HepG2 (cell line): Measurements from ENCODE around the gene KCNB1. TPM values are rescaled to one million over a fixed set of nuclear protein-coding genes. Genes with fewer than 3 reads are reported as not detected.

ENCODE experiments used
- ATAC-seq: fragments of 200-7000 bp; cut with Tn5 transposase; 3 replicates; pipeline ENCODE4 v1.9.1; 2020; ENCODE audit warnings: mild to moderate bottlenecking, moderate library complexity
- BruUV-seq: library from RNA; stranded (reverse); fragments of 400-500 nt; replicated peaks from 2 replicates; lab custom pipeline; 2021; lab: Mats Ljungman, UMichigan
- CTCF ChIA-PET: fragments of 300-600 bp; formaldehyde crosslinking; extraction: SDS; loops from one replicate; lab custom pipeline; 2021; ENCODE audit warnings: low total read pairs, inconsistent platforms, low intra/inter-chr PET ratio; lab: Yijun Ruan, JAX
- POLR2A ChIA-PET: fragments of 350-600 bp; sonication (Branson Sonifier 250); formaldehyde crosslinking; loops from one replicate; lab custom pipeline; 2020; ENCODE audit warnings: antibody characterized with exemption, inconsistent platforms; lab: Yijun Ruan, JAX
- DNase-seq: peaks from one replicate; pipeline ENCODE4 v3.0.0-alpha.2; 2015; ENCODE audit warnings: low spot score
- FAIRE-seq: peaks from 3 replicates; lab custom pipeline; 2011; peaks lifted over from hg19 to GRCh38; lab: Jason Lieb, UNC
- H2AFZ ChIP-seq: one replicate; pipeline ENCODE4 v1.6.1; 2011; ENCODE audit warnings: low read length, inconsistent platforms
- H3K27ac ChIP-seq: fragments of 300-600 bp; 3 replicates; pipeline ENCODE4 v1.8.0; 2011; ENCODE audit warnings: mixed run types, mild to moderate bottlenecking, mixed read lengths, low read length, inconsistent platforms; ENCODE audit not compliant: insufficient read depth; ENCODE audit errors: extremely low read length
- H3K27me3 ChIP-seq, 2 experiments: fragments of 200-600 bp in 1 of 2; 2 replicates in 1 of 2; 3 replicates in 1 of 2; pipeline versions ENCODE4 v1.6.0 to v1.8.0; 2011; ENCODE audit warnings: low read length in 2 of 2, mild to moderate bottlenecking in 2 of 2, moderate library complexity in 2 of 2, inconsistent platforms in 1 of 2; ENCODE audit not compliant: insufficient read depth in 2 of 2, control insufficient read depth in 1 of 2
- H3K36me3 ChIP-seq, 2 experiments: fragments of 200-600 bp in 1 of 2; replicated peaks in 1 of 2; 2 replicates in 1 of 2; 3 replicates in 1 of 2; pipeline versions ENCODE4 v1.5.1 to v1.8.0; 2011; ENCODE audit warnings: low read length in 2 of 2, inconsistent platforms in 1 of 2; ENCODE audit not compliant: insufficient read depth in 2 of 2, control insufficient read depth in 1 of 2
- H3K4me1 ChIP-seq: 2 replicates; pipeline ENCODE4 v1.5.1; 2012; ENCODE audit warnings: low read length, inconsistent platforms; ENCODE audit not compliant: insufficient read depth
- H3K4me2 ChIP-seq: 2 replicates; pipeline ENCODE4 v1.6.0; 2011; ENCODE audit warnings: low read depth, low read length, inconsistent platforms
- H3K4me3 ChIP-seq, 3 experiments: fragments of 200-600 bp in 1 of 3; sonication (generic), shearing (Covaris generic) in 1 of 3; replicated peaks in 1 of 3; 2 replicates each; pipeline ENCODE4 v1.5.1; 2011 to 2016; ENCODE audit warnings: low read length in 3 of 3, inconsistent platforms in 2 of 3, low read depth in 2 of 3, mild to moderate bottlenecking in 2 of 3, control low read depth in 1 of 3, mixed read lengths in 1 of 3; ENCODE audit not compliant: insufficient read depth in 1 of 3
- H3K79me2 ChIP-seq: one replicate; pipeline ENCODE4 v1.6.1; 2011; ENCODE audit warnings: low read length, inconsistent platforms; ENCODE audit not compliant: insufficient read depth
- H3K9ac ChIP-seq: 2 replicates; pipeline ENCODE4 v1.6.0; 2011; ENCODE audit warnings: mild to moderate bottlenecking, low read depth, low read length, inconsistent platforms; ENCODE audit not compliant: insufficient read depth
- H3K9me3 ChIP-seq: 2 replicates; pipeline ENCODE4 v1.5.1; 2012; ENCODE audit warnings: mild to moderate bottlenecking, low read length
- H4K20me1 ChIP-seq: 2 replicates; pipeline ENCODE4 v1.6.0; 2011; ENCODE audit warnings: inconsistent platforms, mild to moderate bottlenecking, low read length, moderate library complexity; ENCODE audit not compliant: insufficient read depth
- BATF2 ChIP-seq: sonication (generic); formaldehyde crosslinking; IDR thresholded peaks from 2 replicates; pipeline ENCODE4 v1.8.0; 2022; ENCODE audit warnings: mild to moderate bottlenecking, missing genetic modification reagents, moderate library complexity
- BRD4 ChIP-seq: sonication (generic); formaldehyde crosslinking; IDR thresholded peaks from 2 replicates; pipeline ENCODE4 v1.4.0; 2020; ENCODE audit warnings: missing genetic modification reagents
- MLXIP ChIP-seq: sonication (generic); formaldehyde crosslinking; IDR thresholded peaks from 2 replicates; pipeline ENCODE4 v1.9.0; 2021; ENCODE audit warnings: missing genetic modification reagents, borderline replicate concordance
- RFX1 ChIP-seq: fragments of 450-650 bp; IDR thresholded peaks from 2 replicates; pipeline ENCODE4 v1.6.1; 2017
- TFAP4 ChIP-seq: sonication (generic); IDR thresholded peaks from 2 replicates; pipeline ENCODE4 v1.6.1; 2016; ENCODE audit warnings: low read depth, borderline replicate concordance
- ZNF124 ChIP-seq: sonication (generic); formaldehyde crosslinking; IDR thresholded peaks from 2 replicates; pipeline ENCODE4 v1.4.0; 2020; ENCODE audit warnings: missing genetic modification reagents
- ZNF280D ChIP-seq: sonication (generic); formaldehyde crosslinking; IDR thresholded peaks from 2 replicates; pipeline ENCODE4 v1.5.1; 2020; ENCODE audit warnings: mild to moderate bottlenecking, missing genetic modification reagents
- ZNF33A ChIP-seq: sonication (generic); formaldehyde crosslinking; IDR thresholded peaks from 2 replicates; pipeline ENCODE4 v1.5.1; 2020; ENCODE audit warnings: missing genetic modification reagents, mild to moderate bottlenecking, moderate library complexity, borderline replicate concordance
- ZNF350 ChIP-seq: sonication (generic); formaldehyde crosslinking; IDR thresholded peaks from 2 replicates; pipeline ENCODE4 v1.4.0; 2020; ENCODE audit warnings: mild to moderate bottlenecking, low read depth, missing genetic modification reagents, borderline replicate concordance
- ZNF441 ChIP-seq: sonication (generic); formaldehyde crosslinking; IDR thresholded peaks from 2 replicates; pipeline ENCODE4 v1.7.0; 2021; ENCODE audit warnings: missing genetic modification reagents, borderline replicate concordance
- ZNF451 ChIP-seq: sonication (generic); formaldehyde crosslinking; IDR thresholded peaks from 2 replicates; pipeline ENCODE4 v1.5.0; 2020; ENCODE audit warnings: mild to moderate bottlenecking, missing genetic modification reagents
- ZNF460 ChIP-seq: sonication (generic); formaldehyde crosslinking; IDR thresholded peaks from 2 replicates; pipeline ENCODE4 v1.5.1; 2020; ENCODE audit warnings: missing genetic modification reagents, mild to moderate bottlenecking, borderline replicate concordance
- WGBS: methylation state at CpG from one replicate; pipeline ENCODE4 v1.1.6; 2017; ENCODE audit warnings: low lambda C conversion rate; 5-methylcytosine and 5-hydroxymethylcytosine counted together
- in situ Hi-C: cut with HindIII; loops from 2 replicates; pipeline ENCODE4 v1.10.0; 2017; ENCODE audit warnings: low pct_unique_long_range_greater_than_20kb; ENCODE audit not compliant: extremely low pct_ligation_motif_present
- intact Hi-C: fragments of 100-400 bp; cut with micrococcal nuclease; formaldehyde crosslinking; loops from one replicate; pipeline ENCODE4 v1.10.0; 2022; ENCODE audit not compliant: unreplicated experiment
- polyA plus RNA-seq, 8 experiments: library from polyadenylated mRNA; depleted of rRNA in 3 of 8; stranded (reverse) in 7 of 8; unstranded in 1 of 8; fragments of >200 nt; fragmentation: Illumina TruSeq in 4 of 8; extraction: Trizol in 4 of 8; gene quantifications; 2 replicates each; pipeline versions ENCODE4 v1.2.1 to v1.2.3, GENCODE V29; 2011 to 2016; ENCODE audit warnings: low read depth in 4 of 8, missing spikeins in 1 of 8, mixed read lengths in 1 of 8; ENCODE audit not compliant: insufficient read depth in 1 of 8
- total RNA-seq, 5 experiments: library from RNA; depleted of rRNA; stranded (reverse); fragments of >200 nt; fragmentation: Illumina TruSeq; extraction: Trizol; gene quantifications; 2 replicates each; pipeline ENCODE4 v1.2.3, GENCODE V29; 2016; ENCODE audit warnings: low read depth in 1 of 5

Gene KCNB1
- total and polyA plus RNA-seq, 2 of the 13 experiments (the other 11 are each of a cell fraction or from before 2014, with no cell fraction given), result 0.02 TPM; not detected in 1

GRCh38 chr20:49475292-49476015 lies 7.0 kb downstream of the KCNB1 start (continued):
- TF ChIP-seq ZNF280D (CRISPR knock-in tag) (no peak), ZNF441 (CRISPR knock-in tag) (peak; percentile 72; the same call in 1 of the 2 replicates), ZNF460 (CRISPR knock-in tag) (no peak), TFAP4 (no peak)

- in situ Hi-C loops (no loop called here), intact Hi-C loops (no loop called here)
- ATAC-seq, result no peak
- H3K9ac ChIP-seq, result no peak overlapping the region
- no peak overlapping the region for H2AFZ ChIP-seq
- H3K27ac ChIP-seq, result no peak overlapping the region
- no peaks in the 10 kb centered on the region for H4K20me1 ChIP-seq
- H3K79me2 ChIP-seq, result no peaks in the 10 kb centered on the region
- ChIA-PET POLR2A (no interaction called here), CTCF (no interaction called here)
- no peaks in the 10 kb centered on the region for H3K9me3 ChIP-seq
- H3K4me1 ChIP-seq, result peaks cover 13% of the 10 kb centered on the region
- TF ChIP-seq RFX1 (no peak), ZNF124 (no peak), BATF2 (no peak), ZNF451 (CRISPR knock-in tag) (no peak), ZNF350 (CRISPR knock-in tag) (no peak), ZNF33A (no peak), BRD4 (no peak), MLXIP (CRISPR knock-in tag) (no peak)
- TF ChIP-seq, all 625 proteins: peak for 0
- no peak for FAIRE-seq
- BruUV-seq, result no TSS peak
- Histone ChIP-seq H3K27me3 (peaks cover 4 to 13% of the 10 kb centered on the region in 2 experiments; a peak in 3 of 5 replicates), H3K4me3 (no peak overlapping the region), H3K4me2 (no peak overlapping the region), H3K36me3 (no peaks in the 10 kb centered on the region)
- DNase-seq, result no peak
- WGBS, result 3% methylated on average over 5 of the region's 5 CpGs
These were observed 11.1 kb downstream of the KCNB1 start for GRCh38 chr20:49471397-49471796.
